SKM-1 (cell line): Measurements from ENCODE around the gene SLC10A3.

Experiments
- DNase-seq: peaks from one replicate; lab custom pipeline; 2025; ENCODE audit not compliant: unreplicated experiment; lab: John Stamatoyannopoulos, UW

Gene SLC10A3

GRCh38 chrX:154466036-154466435 lies 24.4 kb downstream of the SLC10A3 start:
- DNase-seq = no peak

- no peak for DNase-seq
Measured at GRCh38 chrX:154465601-154466000, 24.8 kb downstream of the SLC10A3 start.

- DNase-seq = no peak
Measured at GRCh38 chrX:154464806-154465365, 25.5 kb downstream of the SLC10A3 start.

GRCh38 chrX:154463611-154464220 lies 26.7 kb downstream of the SLC10A3 start:
- no peak for DNase-seq

GRCh38 chrX:154462396-154462795 lies 28.0 kb downstream of the SLC10A3 start:
- no peak for DNase-seq

- DNase-seq = no peak
Measured at GRCh38 chrX:154460326-154460725, 30.1 kb downstream of the SLC10A3 start.

GRCh38 chrX:154459832-154460231 lies 30.6 kb downstream of the SLC10A3 start:
- DNase-seq = no peak

- DNase-seq = no peak
Measured at GRCh38 chrX:154458954-154459778, 31.3 kb downstream of the SLC10A3 start.

GRCh38 chrX:154458116-154458953 lies 32.1 kb downstream of the SLC10A3 start, which contains the start of gene PLXNA3:
Gene PLXNA3, plus strand, starts transcription at chrX:154458281. Its CDS starts 1,903 bp downstream, at chrX:154460184.
- DNase-seq = no peak

- no peak for DNase-seq
Measured at GRCh38 chrX:154457491-154458115, 32.8 kb downstream of the SLC10A3 start.

- DNase-seq = no peak
Measured at GRCh38 chrX:154452823-154453222, 37.6 kb downstream of the SLC10A3 start.

- no peak for DNase-seq
Measured at GRCh38 chrX:154450312-154450711, 40.1 kb downstream of the SLC10A3 start.

GRCh38 chrX:154449618-154450017 lies 40.8 kb downstream of the SLC10A3 start:
- DNase-seq = no peak

GRCh38 chrX:154448484-154448883 lies 41.9 kb downstream of the SLC10A3 start:
- DNase-seq = no peak

GRCh38 chrX:154446430-154446829 lies 44.0 kb downstream of the SLC10A3 start:
- no peak for DNase-seq

- no peak for DNase-seq
Measured at GRCh38 chrX:154445776-154446175, 44.7 kb downstream of the SLC10A3 start.

- no peak for DNase-seq
Measured at GRCh38 chrX:154444755-154445246, 45.6 kb downstream of the SLC10A3 start.

GRCh38 chrX:154443992-154444754 lies 46.3 kb downstream of the SLC10A3 start, which contains the start of gene FAM50A:
Gene FAM50A, plus strand, starts transcription at chrX:154444141. Its CDS starts 95 bp downstream, at chrX:154444236.
- no peak for DNase-seq

- DNase-seq = no peak
Measured at GRCh38 chrX:154443479-154443910, 46.9 kb downstream of the SLC10A3 start.
